ENCODE data around the gene MSI1.
A peak's percentile ranks its signal among the peaks of the same experiment; 100 is the strongest.

Gene MSI1

GRCh38 chr12:120376934-120377572, 8.1 kb upstream of the MSI1 start:
- DNase-seq = no peak

GRCh38 chr12:120376416-120376815, 7.5 kb upstream of the MSI1 start:
- DNase-seq = no peak

- DNase-seq = no peak
Measured at GRCh38 chr12:120376009-120376408, 7.0 kb upstream of the MSI1 start.

- no peak for DNase-seq
Measured at GRCh38 chr12:120373683-120374082, 4.7 kb upstream of the MSI1 start.

- DNase-seq = no peak
Measured at GRCh38 chr12:120370343-120371243, 1.6 kb upstream of the MSI1 start.

GRCh38 chr12:120369603-120370342, 809 bp upstream of the MSI1 start:
- no peak for DNase-seq

GRCh38 chr12:120367924-120368788, 808 bp downstream of the MSI1 start:
- no peak for DNase-seq

- DNase-seq = no peak
Measured at GRCh38 chr12:120367233-120367923, 1.6 kb downstream of the MSI1 start.

GRCh38 chr12:120366845-120367232, 2.1 kb downstream of the MSI1 start:
- DNase-seq = no peak

- no peak for DNase-seq
Measured at GRCh38 chr12:120366341-120366705, 2.6 kb downstream of the MSI1 start.

- DNase-seq = no peak
Measured at GRCh38 chr12:120365675-120366340, 3.2 kb downstream of the MSI1 start.

GRCh38 chr12:120364487-120364886, 4.5 kb downstream of the MSI1 start:
- DNase-seq = no peak

GRCh38 chr12:120363274-120363855, 5.6 kb downstream of the MSI1 start:
- no peak for DNase-seq

- no peak for DNase-seq
Measured at GRCh38 chr12:120362516-120363273, 6.3 kb downstream of the MSI1 start.

- DNase-seq = no peak
Measured at GRCh38 chr12:120361506-120362208, 7.3 kb downstream of the MSI1 start.

GRCh38 chr12:120359128-120359527, 9.8 kb downstream of the MSI1 start:
- DNase-seq = no peak

GRCh38 chr12:120358412-120359100, 10.4 kb downstream of the MSI1 start:
- DNase-seq = no peak

- no peak for DNase-seq
Measured at GRCh38 chr12:120357104-120357503, 11.9 kb downstream of the MSI1 start.

GRCh38 chr12:120356567-120357030, 12.4 kb downstream of the MSI1 start:
- peak; percentile 31 to 66 (median 54) for DNase-seq

Data from stimulated activated naive CD4-positive, alpha-beta T cell (primary cell).